HS-27A (cell line): Measurements from ENCODE around the gene BNC1.

Source experiments
- DNase-seq: peaks from one replicate; pipeline ENCODE4 v3.0.0-alpha.2; 2012; ENCODE audit warnings: low read depth, missing footprints

Gene BNC1

GRCh38 chr15:83284559-83285283, at the start of gene BNC1:
Gene BNC1 (minus strand): TSS chr15:83284664. CDS start chr15:83284628, 36 bp downstream.
- no peak for DNase-seq

GRCh38 chr15:83327041-83327440, 42.6 kb upstream of the BNC1 start:
- DNase-seq = no peak

GRCh38 chr15:83324799-83325198, 40.3 kb upstream of the BNC1 start:
- no peak for DNase-seq

- peak; percentile 24 for DNase-seq
These were observed 38.8 kb upstream of the BNC1 start for GRCh38 chr15:83323296-83323711.

GRCh38 chr15:83322691-83323090, 38.2 kb upstream of the BNC1 start:
- DNase-seq = no peak

GRCh38 chr15:83322061-83322460, 37.6 kb upstream of the BNC1 start:
- no peak for DNase-seq

- peak; percentile 27 for DNase-seq
These were observed 36.4 kb upstream of the BNC1 start for GRCh38 chr15:83320844-83321243.

GRCh38 chr15:83320404-83320803, 35.9 kb upstream of the BNC1 start:
- no peak for DNase-seq

- DNase-seq = no peak
These were observed 35.3 kb upstream of the BNC1 start for GRCh38 chr15:83319771-83320170.

GRCh38 chr15:83318861-83319415, 34.5 kb upstream of the BNC1 start:
- no peak for DNase-seq

- DNase-seq = no peak
These were observed 33.6 kb upstream of the BNC1 start for GRCh38 chr15:83318036-83318435.

- DNase-seq = no peak
These were observed 27.6 kb upstream of the BNC1 start for GRCh38 chr15:83312071-83312470.

- DNase-seq = no peak
These were observed 26.3 kb upstream of the BNC1 start for GRCh38 chr15:83310521-83311456.

- DNase-seq = no peak
These were observed 24.2 kb upstream of the BNC1 start for GRCh38 chr15:83308671-83309070.

- no peak for DNase-seq
These were observed 22.1 kb upstream of the BNC1 start for GRCh38 chr15:83306561-83306960.

- DNase-seq = no peak
These were observed 21.3 kb upstream of the BNC1 start for GRCh38 chr15:83305704-83306291.

GRCh38 chr15:83304861-83305703, 20.6 kb upstream of the BNC1 start:
- no peak for DNase-seq

- no peak for DNase-seq
These were observed 19.1 kb upstream of the BNC1 start for GRCh38 chr15:83303535-83303934.

- DNase-seq = no peak
These were observed 16.4 kb upstream of the BNC1 start for GRCh38 chr15:83300826-83301225.

GRCh38 chr15:83299462-83299861, 15.0 kb upstream of the BNC1 start:
- DNase-seq = no peak

GRCh38 chr15:83295417-83295816, 11.0 kb upstream of the BNC1 start:
- no peak for DNase-seq
